ENCODE measurements around the gene RNASEH2A.
"Not testable (repeated sequence)": the region's sequence is repeated elsewhere in the genome, so short reads cannot be mapped to it uniquely, and the experiment has no call there.

The RNASEH2A gene

DNA sequence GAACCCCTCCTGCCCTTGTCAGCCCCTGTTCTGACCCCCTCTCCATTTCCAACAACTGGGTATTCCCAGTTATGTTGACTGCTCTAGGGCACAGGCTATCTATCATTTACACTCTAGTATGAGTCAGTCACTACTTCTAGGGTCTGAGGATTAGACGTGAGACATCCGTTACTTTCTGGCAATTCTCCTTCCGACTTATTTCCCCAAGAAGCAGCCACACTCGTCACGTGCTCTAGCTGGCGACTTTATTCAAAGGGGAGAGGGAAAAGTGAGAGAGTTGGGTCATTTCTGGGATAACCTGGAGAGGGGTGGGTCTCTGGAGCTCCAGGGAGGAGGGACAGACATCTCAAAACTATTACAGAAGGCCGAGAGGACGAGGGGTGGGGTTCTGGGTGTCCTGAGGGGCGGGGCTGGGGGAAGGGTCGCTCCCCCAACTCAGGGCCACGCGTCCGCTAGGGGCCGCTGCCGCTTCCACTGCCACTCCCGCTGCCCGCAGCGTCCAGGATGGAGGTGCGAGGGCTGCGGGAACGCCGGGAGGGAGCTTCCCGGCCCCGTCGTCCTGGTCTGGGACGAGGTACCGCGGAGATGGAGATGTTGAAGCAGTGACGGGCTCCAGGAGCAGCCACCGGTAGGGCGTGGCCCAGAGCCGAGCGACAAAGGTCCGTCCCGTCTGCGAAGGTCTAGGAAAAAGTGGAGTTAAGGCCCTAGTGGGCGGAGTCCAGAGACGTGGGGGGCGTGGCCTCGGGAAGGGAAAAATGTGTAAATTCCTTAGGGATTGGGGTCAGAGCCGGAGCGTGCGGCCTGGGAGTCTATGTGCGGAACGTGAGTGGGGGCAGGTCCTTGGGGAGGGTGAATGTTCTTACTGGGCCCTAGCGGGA lies 19.1 kb downstream of the RNASEH2A start:
- peak overlapping the region; percentile 37 for H3K4me3 ChIP-seq (ENCODE audit: low read depth, low read length)

DNA sequence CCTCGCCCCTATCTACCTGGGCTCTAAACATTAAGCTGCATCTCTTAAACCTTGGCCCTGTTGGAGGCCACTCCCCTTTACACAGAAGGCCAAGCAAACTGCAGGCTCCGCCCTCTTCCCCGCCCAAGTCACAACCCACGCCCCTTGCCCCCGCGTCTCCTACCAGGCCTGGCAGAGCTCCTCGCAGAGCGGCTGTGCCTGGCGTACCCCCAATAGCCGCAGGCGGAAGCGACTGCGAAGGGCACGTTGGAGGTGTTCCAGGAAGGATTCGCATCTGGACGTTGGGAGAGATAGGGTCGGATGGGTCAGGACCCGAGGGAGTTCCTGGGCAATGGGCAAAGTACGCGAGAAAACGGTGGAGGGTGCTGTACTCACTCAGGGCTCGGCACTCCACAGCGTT lies 22.1 kb downstream of the RNASEH2A start:
- peak overlapping the region; percentile 8 for H3K4me3 ChIP-seq (ENCODE audit: low read depth, low read length)

DNA sequence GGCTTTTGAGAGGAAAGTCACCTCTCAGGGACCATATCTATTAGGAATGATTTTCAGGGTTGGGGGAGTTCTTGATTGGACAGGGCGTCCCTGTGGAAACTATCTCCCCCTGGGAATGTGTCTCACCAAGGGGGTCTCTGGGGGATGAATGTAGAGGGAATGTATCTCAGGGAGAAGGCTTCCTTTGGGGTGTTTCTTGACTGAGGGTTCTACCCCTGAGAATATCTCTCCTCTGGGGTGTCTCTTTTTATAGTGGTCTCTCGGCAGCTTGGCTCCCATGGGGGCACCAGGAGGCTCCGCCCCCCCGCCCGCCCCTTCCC lies 27.0 kb downstream of the RNASEH2A start:
- H3K4me3 ChIP-seq (ENCODE audit: low read depth, low read length): no peak overlapping the region

DNA sequence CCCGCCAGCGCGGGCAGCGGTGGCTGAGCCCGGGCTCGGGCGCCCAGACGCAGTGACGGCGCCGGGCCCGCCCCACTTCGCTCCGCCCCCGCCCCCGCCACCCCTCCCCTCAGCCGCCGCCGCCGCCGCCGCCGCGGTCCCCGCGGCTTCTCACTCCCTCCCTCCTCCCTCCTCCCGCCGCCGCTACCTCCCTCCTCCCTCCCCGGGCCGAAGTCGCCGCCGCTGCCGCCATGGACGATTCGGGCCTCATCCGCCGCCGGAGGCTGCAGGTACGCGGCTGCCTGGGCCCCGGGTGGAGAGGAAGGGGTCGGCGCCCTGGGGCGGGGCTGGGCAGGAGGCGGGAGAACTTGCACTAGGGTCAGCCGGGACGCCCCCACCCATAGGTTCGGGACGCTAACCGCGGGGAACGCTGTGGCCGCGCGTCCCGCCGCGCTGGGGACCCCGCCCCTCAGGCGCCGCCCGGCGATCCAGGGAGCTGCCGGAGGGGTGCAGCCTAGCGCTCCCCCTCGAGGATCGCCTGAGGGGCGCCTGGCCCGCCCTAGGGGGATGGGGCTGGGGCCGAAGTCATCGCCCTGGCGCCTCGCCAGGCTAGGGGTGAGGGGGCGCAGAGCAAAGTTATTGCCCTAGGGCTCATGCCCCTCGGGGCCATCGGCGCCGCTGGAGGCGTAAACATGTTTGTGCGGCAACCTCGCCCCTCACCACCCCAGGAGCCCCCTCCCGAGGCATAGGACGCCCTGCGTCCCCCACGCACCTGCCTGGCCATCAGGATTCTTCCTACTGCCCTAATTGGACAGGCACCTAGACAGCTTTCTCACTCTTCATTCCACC lies 27.6 kb downstream of the RNASEH2A start:
- H3K4me3 ChIP-seq (ENCODE audit: low read depth, low read length): peak overlapping the region; percentile 45

DNA sequence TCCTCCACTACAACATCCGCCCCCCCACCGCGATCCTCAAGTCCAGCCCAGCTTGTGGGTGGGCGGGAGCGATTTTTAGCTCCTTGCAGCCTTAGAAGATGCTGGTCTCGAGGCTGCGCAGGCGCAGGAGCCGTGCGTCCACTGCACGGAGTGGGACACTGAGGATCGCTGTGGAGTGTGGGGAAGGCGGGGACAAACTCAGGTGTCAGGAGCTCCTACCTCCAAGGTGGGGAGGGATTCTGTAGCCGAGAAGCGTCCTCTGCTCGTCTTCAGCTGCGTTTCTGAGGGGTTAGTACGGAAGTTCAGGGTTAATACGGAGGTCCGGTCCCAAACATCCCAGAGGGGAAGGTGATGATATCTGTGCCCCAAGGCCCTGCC lies 28.2 kb downstream of the RNASEH2A start, which contains the start of gene RTBDN:
TSS of gene RTBDN (minus strand) at position 14 of the 378 bp plus-strand sequence. CDS start 4,600 bp downstream, outside the sequence.
- peak within 1 kb of the TSS; percentile 45 for H3K4me3 ChIP-seq (ENCODE audit: low read depth, low read length)

DNA sequence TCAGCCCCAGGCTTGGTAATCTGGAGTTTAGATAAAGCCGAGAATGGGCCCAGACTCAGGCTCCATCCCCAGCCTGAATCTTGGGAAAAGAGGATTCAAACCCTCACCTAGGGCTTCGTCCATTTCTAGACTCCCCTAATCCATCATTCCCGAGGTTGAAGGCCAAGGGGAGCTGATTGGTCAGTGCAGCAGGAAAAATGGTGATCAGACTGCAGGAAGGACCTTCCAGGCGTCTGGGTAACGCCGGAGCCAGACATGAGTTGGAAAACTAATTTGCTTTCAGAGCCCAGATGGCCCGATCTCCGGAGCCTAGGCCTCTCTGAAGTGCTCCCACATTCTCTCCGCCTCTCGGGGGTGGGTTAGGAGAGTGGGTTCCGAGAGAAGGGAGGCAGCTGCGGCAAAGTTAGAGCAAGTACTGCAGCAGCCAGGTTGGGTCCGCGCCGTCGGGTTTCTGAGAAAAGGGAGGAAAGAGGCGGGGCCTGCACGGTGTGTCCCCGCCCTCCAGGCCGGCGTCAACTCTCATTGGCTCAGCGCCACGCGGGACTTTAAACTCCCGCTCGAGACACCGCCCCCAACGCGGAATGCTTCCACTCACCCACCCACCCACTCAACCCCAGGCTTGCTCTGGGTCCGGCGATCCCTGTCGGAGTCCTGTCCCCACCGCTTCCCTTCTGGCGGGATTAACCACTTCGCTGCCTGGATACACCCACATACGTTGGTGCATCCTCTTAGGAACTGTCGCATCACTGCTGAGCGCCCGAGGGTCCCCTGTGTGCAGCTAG lies 28.8 kb downstream of the RNASEH2A start:
- no peak overlapping the region for H3K4me3 ChIP-seq (ENCODE audit: low read depth, low read length)

DNA sequence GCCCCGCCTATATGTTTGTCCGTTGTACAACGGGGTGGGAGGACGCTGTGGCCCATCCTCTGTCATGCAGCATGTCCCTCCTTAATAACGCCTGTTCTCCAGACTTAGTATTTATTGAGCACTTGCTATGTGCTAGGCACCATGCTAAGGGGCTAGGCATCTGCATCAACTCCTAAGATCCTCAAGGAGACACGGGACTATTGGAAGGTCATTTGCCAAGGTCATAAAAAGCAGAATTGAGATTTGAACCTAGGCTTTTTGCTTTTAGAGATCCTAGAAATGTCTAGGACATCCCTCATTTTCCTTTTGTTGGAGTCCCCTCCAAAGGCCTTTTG lies 30.1 kb downstream of the RNASEH2A start:
- no peak overlapping the region for H3K4me3 ChIP-seq (ENCODE audit: low read depth, low read length)

DNA sequence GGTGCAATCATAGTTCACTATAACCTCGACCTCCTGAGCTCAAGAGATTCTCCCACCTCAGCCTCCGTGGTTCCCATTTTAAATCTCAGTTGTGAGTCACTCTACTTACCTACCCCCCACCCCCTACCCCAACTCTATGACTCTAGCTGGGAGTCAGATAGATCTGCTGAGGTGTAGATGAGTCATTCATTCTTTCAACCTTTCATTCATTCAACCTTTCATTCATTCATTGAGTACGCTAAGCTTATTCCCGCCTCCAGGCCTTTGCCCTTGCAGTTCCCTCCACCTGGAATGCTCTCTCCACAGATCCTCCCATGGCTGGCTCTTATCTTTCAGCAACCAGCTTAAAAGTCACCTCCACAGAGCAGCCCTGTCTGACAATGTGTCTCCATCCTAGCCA lies 30.8 kb downstream of the RNASEH2A start:
- no peak overlapping the region for H3K4me3 ChIP-seq (ENCODE audit: low read depth, low read length)

DNA sequence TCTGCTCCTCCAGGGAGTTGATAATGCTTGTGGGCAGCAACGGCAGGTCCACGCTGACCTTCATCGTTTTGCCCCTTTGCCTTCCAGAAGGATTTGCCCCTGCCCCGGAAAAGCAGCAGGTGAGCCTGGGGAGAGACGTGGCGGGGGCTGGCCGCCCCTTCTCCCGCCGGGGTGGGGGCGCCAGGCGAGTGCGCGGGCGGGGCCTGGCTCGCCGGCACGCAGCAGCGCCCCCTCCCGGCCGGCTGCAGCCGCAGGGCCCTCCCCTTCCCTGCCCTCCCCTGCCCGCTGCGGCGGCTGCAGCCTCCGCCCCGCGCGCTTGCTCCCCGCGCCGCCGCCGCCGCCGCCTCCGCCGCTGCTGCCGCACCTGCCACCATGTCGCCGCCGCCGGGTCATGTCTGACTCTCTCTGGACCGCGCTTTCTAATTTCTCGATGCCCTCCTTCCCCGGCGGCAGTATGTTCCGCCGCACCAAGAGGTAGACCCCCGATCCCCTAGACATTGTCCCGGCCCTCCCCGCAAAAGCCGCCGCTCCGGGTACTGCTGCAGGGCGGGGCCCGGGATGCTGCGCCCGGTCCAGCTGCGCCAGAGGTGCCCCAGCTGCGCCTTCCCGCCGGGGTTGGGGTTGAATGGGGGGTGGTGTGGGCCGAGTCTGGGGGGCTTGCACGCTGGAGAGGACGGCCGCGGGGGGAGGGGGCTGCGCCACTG lies 31.9 kb downstream of the RNASEH2A start, which contains the start of gene MAST1:
TSS of gene MAST1 (plus strand) at position 334 of the 704 bp plus-strand sequence. CDS start at position 392, 58 bp downstream.
- H3K4me3 ChIP-seq (ENCODE audit: low read depth, low read length): peak within 1 kb of the TSS; percentile 56

DNA sequence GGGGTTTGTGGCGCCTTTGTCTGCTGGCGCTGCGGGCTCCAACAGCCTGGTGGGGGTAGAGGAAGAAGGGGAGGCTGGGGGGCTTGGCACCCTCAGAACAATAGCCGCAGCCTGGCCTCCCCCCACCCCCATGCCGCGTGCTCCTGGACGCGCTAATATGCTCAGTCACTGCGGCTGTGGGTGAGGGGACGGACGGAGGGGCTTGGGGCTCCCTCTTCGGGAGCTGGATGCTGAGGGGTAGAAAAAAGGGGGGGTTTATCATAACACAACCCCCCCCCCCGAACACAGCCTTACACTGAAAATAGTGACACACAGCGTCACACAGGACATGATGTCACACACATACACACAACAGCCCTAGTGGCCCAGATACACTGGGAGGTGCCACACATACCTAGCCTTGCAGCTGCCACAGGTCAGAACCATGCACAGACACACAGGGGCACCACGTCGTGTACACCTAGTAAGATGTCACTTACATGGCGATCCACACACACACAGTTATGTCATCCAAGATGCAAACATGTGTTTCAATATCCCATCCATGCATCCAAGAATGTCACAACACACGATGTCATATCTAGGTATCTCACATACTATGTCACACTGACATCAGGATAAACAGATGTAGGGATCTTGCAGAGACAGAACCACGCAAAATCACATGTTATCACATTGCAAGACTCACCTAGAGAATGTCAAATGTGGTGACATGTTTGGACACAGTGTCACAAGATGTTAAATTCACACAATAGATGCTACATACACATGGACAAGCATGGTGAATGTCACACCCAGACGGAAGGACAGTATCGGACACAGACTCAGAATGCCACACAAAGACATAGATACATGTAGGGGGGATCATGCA lies 32.7 kb downstream of the RNASEH2A start:
- H3K4me3 ChIP-seq (ENCODE audit: low read depth, low read length): peak overlapping the region; percentile 56

DNA sequence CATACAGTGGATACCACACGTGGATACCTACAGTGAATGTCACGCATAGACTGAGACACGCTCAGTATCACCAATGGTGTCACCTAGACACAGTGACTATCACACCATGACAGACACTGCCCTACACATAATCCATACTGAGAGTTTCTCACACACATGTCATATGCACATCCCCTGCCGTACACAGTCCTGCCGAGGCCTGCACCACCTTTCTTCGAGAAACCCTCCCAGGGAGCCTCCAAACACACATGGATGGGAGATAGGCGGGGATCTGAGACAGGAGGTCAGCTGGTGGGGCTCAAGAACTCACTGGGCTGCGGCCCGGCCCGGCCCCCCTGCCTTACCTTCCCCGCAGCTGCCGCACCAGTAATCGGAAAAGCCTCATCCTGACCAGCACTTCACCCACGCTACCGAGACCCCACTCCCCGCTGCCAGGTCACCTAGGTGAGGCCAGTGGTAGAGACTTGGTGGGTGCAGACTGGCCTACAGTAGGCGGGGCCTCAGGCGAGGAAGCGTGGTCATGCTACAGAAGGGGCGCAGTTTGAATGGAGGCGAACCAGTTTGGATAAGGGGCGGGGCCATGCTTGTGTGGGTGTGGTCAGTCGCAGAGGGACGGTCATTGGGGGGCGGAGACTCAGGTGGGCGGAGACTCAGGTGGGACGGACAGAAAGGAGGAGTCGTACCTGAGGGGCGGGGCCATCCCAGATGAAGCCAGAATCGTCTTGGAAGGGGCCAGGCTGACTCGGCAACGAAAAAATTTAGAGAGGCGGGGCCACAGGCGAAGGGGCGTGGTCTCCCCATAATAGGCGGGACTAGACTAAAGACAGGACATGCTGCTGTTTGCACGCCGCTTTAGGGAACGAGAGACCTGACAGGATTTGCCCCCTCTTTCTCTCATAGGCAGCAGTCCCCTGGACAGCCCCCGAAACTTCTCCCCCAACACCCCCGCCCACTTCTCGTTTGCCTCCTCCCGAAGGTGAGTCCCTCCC lies 34.0 kb downstream of the RNASEH2A start:
- H3K4me3 ChIP-seq (ENCODE audit: low read depth, low read length): peak overlapping the region; percentile 25

DNA sequence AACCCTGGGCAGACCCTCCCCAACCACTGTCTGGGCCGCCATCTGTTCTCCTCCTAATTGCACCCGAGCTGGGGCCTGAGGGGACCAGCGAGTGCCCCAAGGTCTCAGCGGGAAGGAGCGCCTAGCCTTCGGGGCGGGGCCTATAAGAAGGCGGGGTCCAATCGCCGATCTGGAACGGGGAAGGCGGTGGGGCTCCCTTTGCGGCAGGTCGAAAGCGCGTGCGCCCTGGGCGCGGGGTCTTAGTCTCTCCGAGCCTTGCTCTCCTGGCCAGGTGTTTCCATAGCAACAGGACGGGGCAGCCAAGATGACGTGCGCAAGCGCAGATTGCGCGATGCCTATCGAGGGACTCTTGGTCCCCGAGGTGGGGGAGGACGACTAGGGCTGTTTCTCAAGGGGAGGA lies 34.7 kb downstream of the RNASEH2A start:
- peak overlapping the region; percentile 25 for H3K4me3 ChIP-seq (ENCODE audit: low read depth, low read length)

DNA sequence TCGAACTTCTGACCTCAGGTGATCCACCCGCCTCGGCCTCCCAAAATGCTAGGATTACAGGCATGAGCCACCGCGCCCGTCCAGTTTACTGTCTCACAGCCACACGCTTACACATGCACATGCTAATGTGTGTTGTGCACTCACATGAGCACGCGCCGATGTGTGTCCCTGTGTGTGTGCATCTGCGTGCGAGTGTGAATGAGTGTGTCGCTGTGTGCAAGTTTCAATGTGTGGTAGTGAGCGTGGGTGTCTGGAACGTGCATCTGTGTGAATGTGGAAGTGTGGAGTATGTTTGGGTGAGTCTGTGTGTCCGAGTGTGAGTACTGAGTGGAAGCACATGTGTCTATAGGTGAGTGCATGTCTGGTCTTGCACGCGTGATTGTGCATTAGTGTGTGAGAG lies 36.1 kb downstream of the RNASEH2A start:
- H3K4me3 ChIP-seq (ENCODE audit: low read depth, low read length): no peak overlapping the region

DNA sequence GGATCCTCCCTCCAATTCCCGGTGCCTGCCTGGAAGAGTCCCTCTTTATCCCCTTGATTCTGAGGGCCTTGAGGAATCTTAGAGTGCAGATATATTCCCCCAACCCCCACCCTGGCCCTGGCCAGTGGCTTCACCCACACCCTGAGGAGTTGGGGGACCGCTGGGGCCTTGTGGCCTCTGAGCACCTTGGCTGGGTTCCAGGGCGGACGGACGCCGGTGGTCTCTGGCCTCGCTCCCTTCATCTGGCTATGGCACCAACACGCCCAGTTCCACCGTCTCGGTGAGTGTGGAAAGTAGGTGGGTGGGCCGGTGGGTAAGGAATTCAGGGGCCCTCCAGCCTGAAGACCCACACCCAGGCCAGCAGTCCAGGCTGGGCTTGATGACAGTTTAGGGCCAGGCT lies 36.9 kb downstream of the RNASEH2A start:
- H3K4me3 ChIP-seq (ENCODE audit: low read depth, low read length): no peak overlapping the region

DNA sequence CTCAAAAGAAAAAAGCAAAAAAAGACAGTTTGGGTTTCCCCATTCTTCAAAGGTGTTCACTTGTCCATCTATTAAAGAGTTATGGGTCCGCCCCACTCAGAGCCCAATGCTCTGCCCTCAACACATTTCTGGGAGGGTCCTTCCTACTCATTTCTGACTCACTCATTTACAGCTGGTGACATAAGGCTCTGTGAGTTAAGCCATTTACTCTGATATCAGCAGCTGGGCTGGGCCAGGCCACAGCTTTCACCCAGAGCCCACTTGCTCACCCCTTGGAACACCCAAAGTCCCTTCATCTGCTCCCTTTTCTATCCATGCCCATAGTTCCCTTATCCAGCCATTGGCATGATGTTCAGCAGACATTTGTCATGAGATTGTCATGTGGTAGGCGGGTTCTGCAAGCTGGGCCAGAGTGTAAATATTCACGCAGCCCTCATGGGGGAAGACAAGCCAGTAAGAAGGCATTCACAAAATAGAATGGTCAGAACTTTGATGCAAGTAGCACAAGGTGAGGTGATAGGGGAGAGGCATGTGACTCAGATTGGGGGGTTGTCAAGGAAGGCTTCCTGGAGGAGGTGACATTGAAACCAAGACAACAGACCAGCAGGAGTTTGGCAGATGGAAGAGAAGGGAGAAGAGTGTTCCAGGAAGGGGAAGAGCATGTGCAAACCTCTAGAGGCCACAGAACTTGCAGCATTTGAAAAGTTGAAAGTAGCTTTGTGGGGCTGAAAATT lies 37.8 kb downstream of the RNASEH2A start:
- no peak overlapping the region for H3K4me3 ChIP-seq (ENCODE audit: low read depth, low read length)

DNA sequence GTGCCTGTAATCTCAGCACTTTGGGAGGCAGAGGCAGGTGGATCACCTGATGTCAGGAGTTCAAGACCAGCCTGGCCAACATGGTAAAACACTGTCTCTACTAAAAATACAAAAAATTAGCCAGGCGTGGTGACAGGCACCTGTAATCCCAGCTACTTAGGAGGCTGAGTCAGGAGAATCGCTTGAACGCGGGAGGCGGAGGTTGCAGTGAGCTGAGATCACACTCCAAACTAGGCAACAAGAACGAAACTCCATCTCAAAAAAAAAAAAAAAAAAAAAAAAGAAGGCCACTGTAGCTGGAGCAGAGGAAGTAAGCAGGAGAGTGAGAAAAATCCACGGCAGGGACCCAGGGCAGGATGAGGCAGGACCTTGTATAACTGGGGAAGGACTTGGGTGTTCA lies 40.2 kb downstream of the RNASEH2A start:
- not testable (repeated sequence) for H3K4me3 ChIP-seq (ENCODE audit: low read depth, low read length)

DNA sequence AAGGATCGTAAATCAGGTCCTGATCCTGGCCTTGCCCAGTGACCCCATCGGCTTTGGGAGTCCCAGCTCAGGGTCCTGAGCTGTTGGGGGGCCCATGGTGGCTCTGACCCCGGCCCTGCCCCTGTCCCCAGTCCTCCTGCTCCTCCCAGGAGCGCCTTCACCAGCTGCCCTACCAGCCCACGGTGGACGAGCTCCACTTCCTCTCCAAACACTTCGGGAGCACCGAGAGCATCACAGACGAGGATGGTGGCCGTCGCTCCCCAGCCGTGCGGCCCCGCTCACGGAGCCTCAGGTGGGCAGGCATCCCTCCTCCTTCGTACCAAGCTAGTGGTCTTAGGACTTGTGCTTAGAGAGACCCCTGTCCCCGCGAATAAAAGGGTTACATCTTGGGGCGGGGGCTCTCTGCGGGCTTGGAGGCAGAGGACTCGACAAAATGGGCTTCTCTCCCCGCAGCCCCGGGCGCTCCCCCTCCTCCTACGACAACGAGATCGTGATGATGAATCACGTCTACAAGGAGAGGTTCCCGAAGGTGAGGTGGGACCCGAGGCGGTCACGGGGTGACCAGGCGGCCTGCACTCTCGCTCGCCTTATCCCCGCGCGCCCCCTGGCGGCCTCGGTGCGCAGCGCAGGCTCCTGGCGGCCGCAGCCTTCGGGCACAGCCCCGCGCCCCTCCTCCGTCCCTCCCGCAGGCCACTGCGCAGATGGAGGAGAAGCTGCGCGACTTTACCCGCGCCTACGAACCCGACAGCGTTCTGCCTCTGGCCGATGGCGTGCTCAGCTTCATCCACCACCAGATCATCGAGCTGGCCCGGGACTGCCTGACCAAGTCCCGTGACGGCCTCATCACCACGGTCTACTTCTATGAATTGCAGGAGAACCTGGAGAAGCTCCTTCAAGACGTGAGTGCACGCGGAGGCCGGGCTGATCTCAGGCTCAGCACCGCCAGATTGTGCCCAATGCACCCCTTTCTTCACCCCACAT lies 41.1 kb downstream of the RNASEH2A start:
- no peak overlapping the region for H3K4me3 ChIP-seq (ENCODE audit: low read depth, low read length)
